Activated CD8-positive, alpha-beta memory T cell treated with anti-CD3 and anti-CD28 coated beads, Interleukin-2, amount 10 ng/mL, durations not matched to agents 7 days and 5 days (primary cell): ENCODE measurements around the gene CADPS. TPM values are rescaled to one million over a fixed set of nuclear protein-coding genes. Genes with fewer than 3 reads are reported as not detected.

Experiments used
- ATAC-seq: fragments of 150-1000 bp; cut with Tn5 transposase; one replicate; pipeline ENCODE4 v1.10.0; 2021; ENCODE audit warnings: moderate library complexity
- CTCF ChIA-PET: fragments of 350-600 bp; sonication (Branson Sonifier 250); formaldehyde crosslinking; loops from one replicate; lab custom pipeline; 2021; ENCODE audit warnings: antibody characterized with exemption; lab: Charles Lee
- DNase-seq: peaks from one replicate; pipeline ENCODE4 v3.0.0-alpha.2; 2020
- H3K27ac Mint-ChIP-seq: one replicate; pipeline ENCODE4 v1.8.0; 2021; ENCODE audit warnings: mild to moderate bottlenecking, mixed read lengths
- H3K27me3 Mint-ChIP-seq: one replicate; pipeline ENCODE4 v1.8.0; 2021; ENCODE audit warnings: mixed read lengths
- H3K36me3 Mint-ChIP-seq: one replicate; pipeline ENCODE4 v1.8.0; 2021; ENCODE audit warnings: mild to moderate bottlenecking, mixed read lengths
- H3K4me1 Mint-ChIP-seq: one replicate; pipeline ENCODE4 v1.8.0; 2021; ENCODE audit warnings: mixed read lengths
- H3K4me3 Mint-ChIP-seq: one replicate; pipeline ENCODE4 v1.8.0; 2021; ENCODE audit warnings: mild to moderate bottlenecking, moderate library complexity, mixed read lengths
- H3K9me3 Mint-ChIP-seq: one replicate; pipeline ENCODE4 v1.8.0; 2022; ENCODE audit warnings: low read depth, mixed read lengths
- total RNA-seq, 2 experiments: library from RNA; stranded (reverse); gene quantifications; one replicate each; pipeline ENCODE4 v1.2.3, GENCODE V29; 2021

CADPS gene
- total RNA-seq, 2 experiments from 2014 or later: not detected

- no peaks in the 10 kb centered on the region for H3K36me3 Mint-ChIP-seq
- H3K27ac Mint-ChIP-seq: no peak overlapping the region
- DNase-seq: no peak
- no peaks in the 10 kb centered on the region for H3K4me1 Mint-ChIP-seq
- no peaks in the 10 kb centered on the region for H3K9me3 Mint-ChIP-seq
- H3K4me3 Mint-ChIP-seq: no peak overlapping the region
- ATAC-seq: no peak
- peaks cover 17% of the 10 kb centered on the region for H3K27me3 Mint-ChIP-seq
- CTCF ChIA-PET: no interaction called here
Observed at GRCh38 chr3:62405566-62405965, 469.6 kb downstream of the CADPS start.

GRCh38 chr3:62405135-62405534 is 470.1 kb downstream of the CADPS start:
- Mint-ChIP-seq H3K4me3 (no peak overlapping the region), H3K27me3 (peaks cover 15% of the 10 kb centered on the region), H3K27ac (no peak overlapping the region), H3K36me3 (no peaks in the 10 kb centered on the region), H3K9me3 (no peaks in the 10 kb centered on the region), H3K4me1 (no peaks in the 10 kb centered on the region)
- DNase-seq (no peak), ATAC-seq (no peak)
- CTCF ChIA-PET: interaction anchor here (0.6 kb wide), 1 partner anchor 933 kb away, joined by 3 read pairs; no protein-coding TSS in a partner anchor

GRCh38 chr3:62404321-62404720 is 470.9 kb downstream of the CADPS start:
- Mint-ChIP-seq H3K4me3 (no peak overlapping the region), H3K27ac (no peak overlapping the region), H3K27me3 (peaks cover 11% of the 10 kb centered on the region)

GRCh38 chr3:62403765-62404164 is 471.5 kb downstream of the CADPS start:
- no peaks in the 10 kb centered on the region for H3K9me3 Mint-ChIP-seq
- H3K36me3 Mint-ChIP-seq: no peaks in the 10 kb centered on the region
- H3K4me1 Mint-ChIP-seq: no peaks in the 10 kb centered on the region
- no peak overlapping the region for H3K4me3 Mint-ChIP-seq
- H3K27ac Mint-ChIP-seq: no peak overlapping the region
- DNase-seq (no peak), ATAC-seq (no peak)
- H3K27me3 Mint-ChIP-seq: peaks cover 11% of the 10 kb centered on the region
- CTCF ChIA-PET: no interaction called here

More at GRCh38 chr3:62404321-62404720, 470.9 kb downstream of the CADPS start:
- Mint-ChIP-seq H3K9me3 (no peaks in the 10 kb centered on the region), H3K36me3 (no peaks in the 10 kb centered on the region), H3K4me1 (no peaks in the 10 kb centered on the region)
- ATAC-seq: no peak
- CTCF ChIA-PET: interaction anchor here (0.6 kb wide), 1 partner anchor 933 kb away, joined by 3 read pairs; no protein-coding TSS in a partner anchor
- no peak for DNase-seq

- H3K4me3 Mint-ChIP-seq: no peak overlapping the region
- H3K27me3 Mint-ChIP-seq: no peaks in the 10 kb centered on the region
- H3K36me3 Mint-ChIP-seq: no peaks in the 10 kb centered on the region
- DNase-seq (no peak), ATAC-seq (no peak)
- H3K27ac Mint-ChIP-seq: no peak overlapping the region
- no peaks in the 10 kb centered on the region for H3K4me1 Mint-ChIP-seq
- CTCF ChIA-PET: no interaction called here
- H3K9me3 Mint-ChIP-seq: no peaks in the 10 kb centered on the region
Observed at GRCh38 chr3:62392626-62393292, 482.5 kb downstream of the CADPS start.

GRCh38 chr3:62387251-62387650 is 488.0 kb downstream of the CADPS start:
- Mint-ChIP-seq H3K9me3 (no peaks in the 10 kb centered on the region), H3K27me3 (no peaks in the 10 kb centered on the region), H3K36me3 (no peaks in the 10 kb centered on the region), H3K27ac (no peak overlapping the region), H3K4me1 (no peaks in the 10 kb centered on the region), H3K4me3 (no peak overlapping the region)
- CTCF ChIA-PET: no interaction called here
- ATAC-seq (no peak), DNase-seq (no peak)

- no peak overlapping the region for H3K27ac Mint-ChIP-seq
- H3K27me3 Mint-ChIP-seq: peaks cover 67% of the 10 kb centered on the region
- ATAC-seq (no peak), DNase-seq (no peak)
- H3K9me3 Mint-ChIP-seq: no peaks in the 10 kb centered on the region
- CTCF ChIA-PET: interaction anchor here (0.6 kb wide), 1 partner anchor 66 kb away, joined by 4 read pairs; no protein-coding TSS in a partner anchor
- H3K4me3 Mint-ChIP-seq: no peak overlapping the region
- peaks cover 3% of the 10 kb centered on the region for H3K36me3 Mint-ChIP-seq
- peaks cover under 1% of the 10 kb centered on the region for H3K4me1 Mint-ChIP-seq
Observed at GRCh38 chr3:62379321-62379798, 495.9 kb downstream of the CADPS start.

GRCh38 chr3:62378921-62379320 is 496.3 kb downstream of the CADPS start:
- Mint-ChIP-seq H3K27me3 (peaks cover 71% of the 10 kb centered on the region), H3K4me3 (no peak overlapping the region), H3K9me3 (no peaks in the 10 kb centered on the region), H3K36me3 (peaks cover 3% of the 10 kb centered on the region), H3K4me1 (peaks cover 4% of the 10 kb centered on the region), H3K27ac (no peak overlapping the region)
- ATAC-seq: no peak
- no peak for DNase-seq
- CTCF ChIA-PET: interaction anchor here (0.6 kb wide), 1 partner anchor 66 kb away, joined by 4 read pairs; no protein-coding TSS in a partner anchor

GRCh38 chr3:62378311-62378789 is 496.9 kb downstream of the CADPS start:
- H3K27ac Mint-ChIP-seq: no peak overlapping the region
- no peak overlapping the region for H3K4me3 Mint-ChIP-seq
- no peaks in the 10 kb centered on the region for H3K9me3 Mint-ChIP-seq
- CTCF ChIA-PET: no interaction called here
- ATAC-seq (no peak), DNase-seq (no peak)
- H3K27me3 Mint-ChIP-seq: peaks cover 77% of the 10 kb centered on the region
- H3K36me3 Mint-ChIP-seq: peaks cover 3% of the 10 kb centered on the region
- peaks cover 4% of the 10 kb centered on the region for H3K4me1 Mint-ChIP-seq

- H3K4me1 Mint-ChIP-seq: peaks cover 4% of the 10 kb centered on the region
- H3K9me3 Mint-ChIP-seq: no peaks in the 10 kb centered on the region
- CTCF ChIA-PET: no interaction called here
- DNase-seq: no peak
- H3K4me3 Mint-ChIP-seq: no peak overlapping the region
- peaks cover 3% of the 10 kb centered on the region for H3K36me3 Mint-ChIP-seq
- H3K27me3 Mint-ChIP-seq: peaks cover 84% of the 10 kb centered on the region
- no peak overlapping the region for H3K27ac Mint-ChIP-seq
- ATAC-seq: no peak
Observed at GRCh38 chr3:62376906-62377877, 498.0 kb downstream of the CADPS start.

GRCh38 chr3:62376454-62376720 is 498.8 kb downstream of the CADPS start:
- Mint-ChIP-seq H3K27ac (no peak overlapping the region), H3K27me3 (peaks cover 91% of the 10 kb centered on the region)
- CTCF ChIA-PET: no interaction called here

GRCh38 chr3:62375655-62376453 is 499.4 kb downstream of the CADPS start:
- ATAC-seq: no peak
- DNase-seq: no peak
- Mint-ChIP-seq H3K27me3 (peaks cover 91% of the 10 kb centered on the region), H3K36me3 (peaks cover 3% of the 10 kb centered on the region), H3K4me3 (no peak overlapping the region), H3K9me3 (no peaks in the 10 kb centered on the region), H3K4me1 (peaks cover 4% of the 10 kb centered on the region), H3K27ac (no peak overlapping the region)
- CTCF ChIA-PET: no interaction called here

More at GRCh38 chr3:62376454-62376720, 498.8 kb downstream of the CADPS start:
- DNase-seq (no peak), ATAC-seq (no peak)
- no peak overlapping the region for H3K4me3 Mint-ChIP-seq
- no peaks in the 10 kb centered on the region for H3K9me3 Mint-ChIP-seq
- H3K36me3 Mint-ChIP-seq: peaks cover 3% of the 10 kb centered on the region
- H3K4me1 Mint-ChIP-seq: peaks cover 4% of the 10 kb centered on the region
